Measurements from ENCODE around the gene MTG2.

DNA sequence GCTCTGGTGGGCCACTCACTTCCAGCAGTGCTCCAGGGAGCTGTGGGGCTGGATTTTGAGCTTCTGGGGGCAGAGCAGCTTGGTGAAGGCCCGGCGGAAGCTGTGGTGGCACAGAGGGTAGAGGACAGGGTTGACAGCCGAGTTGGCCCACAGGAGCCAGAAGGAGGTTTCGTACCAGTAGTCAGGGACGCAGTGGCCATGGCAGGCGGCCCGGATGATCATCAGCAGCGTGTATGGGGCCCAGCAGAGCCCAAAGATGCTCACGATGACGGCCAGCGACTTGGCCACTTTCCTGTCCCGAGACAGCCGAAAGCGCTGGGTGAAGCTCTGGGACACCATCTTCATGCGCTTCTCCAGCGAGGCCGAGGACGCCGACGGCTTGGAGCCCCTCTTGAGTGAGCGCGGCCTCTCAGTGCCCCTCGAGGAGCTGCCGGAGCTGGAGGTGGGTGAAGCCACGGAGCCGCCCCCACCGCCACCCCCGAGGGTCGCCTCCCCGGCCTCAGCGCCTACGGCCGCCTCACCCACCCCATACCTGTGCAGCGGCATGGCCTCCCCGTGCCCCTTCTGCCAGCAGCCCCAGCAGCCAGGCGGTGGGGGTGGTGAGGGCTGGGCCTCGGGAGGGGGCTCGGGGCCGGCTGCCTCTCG, 33.3 kb downstream of the MTG2 start:
- TF ChIP-seq, protein P1, sequence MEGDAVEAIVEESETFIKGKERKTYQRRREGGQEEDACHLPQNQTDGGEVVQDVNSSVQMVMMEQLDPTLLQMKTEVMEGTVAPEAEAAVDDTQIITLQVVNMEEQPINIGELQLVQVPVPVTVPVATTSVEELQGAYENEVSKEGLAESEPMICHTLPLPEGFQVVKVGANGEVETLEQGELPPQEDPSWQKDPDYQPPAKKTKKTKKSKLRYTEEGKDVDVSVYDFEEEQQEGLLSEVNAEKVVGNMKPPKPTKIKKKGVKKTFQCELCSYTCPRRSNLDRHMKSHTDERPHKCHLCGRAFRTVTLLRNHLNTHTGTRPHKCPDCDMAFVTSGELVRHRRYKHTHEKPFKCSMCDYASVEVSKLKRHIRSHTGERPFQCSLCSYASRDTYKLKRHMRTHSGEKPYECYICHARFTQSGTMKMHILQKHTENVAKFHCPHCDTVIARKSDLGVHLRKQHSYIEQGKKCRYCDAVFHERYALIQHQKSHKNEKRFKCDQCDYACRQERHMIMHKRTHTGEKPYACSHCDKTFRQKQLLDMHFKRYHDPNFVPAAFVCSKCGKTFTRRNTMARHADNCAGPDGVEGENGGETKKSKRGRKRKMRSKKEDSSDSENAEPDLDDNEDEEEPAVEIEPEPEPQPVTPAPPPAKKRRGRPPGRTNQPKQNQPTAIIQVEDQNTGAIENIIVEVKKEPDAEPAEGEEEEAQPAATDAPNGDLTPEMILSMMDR (IDR thresholded peaks at IDR 0.05; ENCODE audit: poor library complexity, severe bottlenecking), result no peak
- TF ChIP-seq POLR2AphosphoS5 (IDR thresholded peaks at IDR 0.05) (no peak), TAF1 (IDR thresholded peaks at IDR 0.05; ENCODE audit: low read depth) (no peak)

Measured in neural cell (in vitro differentiated cells).